HK-2 (cell line): ENCODE measurements around the gene FOXK1.
"Not testable (repeated sequence)": the region's sequence is repeated elsewhere in the genome, so short reads cannot be mapped to it uniquely, and the experiment has no call there.

Source experiments
- DNase-seq: peaks from one replicate; pipeline ENCODE4 v3.0.0-alpha.2; 2018; ENCODE audit not compliant: unreplicated experiment

Gene FOXK1

GRCh38 chr7:4800487-4800886, 118.4 kb downstream of the FOXK1 start:
- no peak for DNase-seq

- no peak for DNase-seq
Measured at GRCh38 chr7:4800926-4801838, 119.1 kb downstream of the FOXK1 start.

GRCh38 chr7:4801839-4802231, 119.7 kb downstream of the FOXK1 start:
- DNase-seq: no peak

- DNase-seq: not testable (repeated sequence)
Measured at GRCh38 chr7:4802577-4802976, 120.5 kb downstream of the FOXK1 start.

GRCh38 chr7:4803397-4804241, 121.5 kb downstream of the FOXK1 start:
- no peak for DNase-seq

- no peak for DNase-seq
Measured at GRCh38 chr7:4805110-4805983, 123.3 kb downstream of the FOXK1 start.

- DNase-seq: no peak
Measured at GRCh38 chr7:4805984-4806300, 123.8 kb downstream of the FOXK1 start.

GRCh38 chr7:4806983-4807597, 125.0 kb downstream of the FOXK1 start:
- no peak for DNase-seq

GRCh38 chr7:4807598-4808016, 125.5 kb downstream of the FOXK1 start:
- DNase-seq: no peak

GRCh38 chr7:4808026-4808425, 125.9 kb downstream of the FOXK1 start:
- no peak for DNase-seq

- DNase-seq: no peak
Measured at GRCh38 chr7:4808565-4808964, 126.5 kb downstream of the FOXK1 start.

GRCh38 chr7:4809091-4809591, 127.0 kb downstream of the FOXK1 start:
- no peak for DNase-seq

GRCh38 chr7:4809666-4810065, 127.6 kb downstream of the FOXK1 start:
- DNase-seq: peak; percentile 73

GRCh38 chr7:4814433-4814832, 132.3 kb downstream of the FOXK1 start:
- DNase-seq: no peak

GRCh38 chr7:4815121-4815520, 133.0 kb downstream of the FOXK1 start:
- no peak for DNase-seq

- no peak for DNase-seq
Measured at GRCh38 chr7:4815609-4816418, 133.7 kb downstream of the FOXK1 start.

GRCh38 chr7:4816419-4817080, 134.5 kb downstream of the FOXK1 start:
- no peak for DNase-seq

- no peak for DNase-seq
Measured at GRCh38 chr7:4817178-4817901, 135.2 kb downstream of the FOXK1 start.
